NCI-H2227 (cell line): Measurements from ENCODE around the gene CTSA.
A peak's percentile ranks its signal among the peaks of the same experiment; 100 is the strongest.

Experiments used
- DNase-seq: peaks from one replicate; lab custom pipeline; 2025; ENCODE audit not compliant: unreplicated experiment; lab: John Stamatoyannopoulos, UW

The CTSA gene

GRCh38 chr20:45890985-45891983 is at the start of gene CTSA, which contains the start of gene NEURL2:
TSS of gene CTSA (plus strand) at chr20:45891335. CDS start at chr20:45891569, 234 bp downstream.
TSS of gene NEURL2 (minus strand) at chr20:45891208. CDS start at chr20:45890991, 217 bp downstream.
- peak; percentile 91 for DNase-seq

DNA sequence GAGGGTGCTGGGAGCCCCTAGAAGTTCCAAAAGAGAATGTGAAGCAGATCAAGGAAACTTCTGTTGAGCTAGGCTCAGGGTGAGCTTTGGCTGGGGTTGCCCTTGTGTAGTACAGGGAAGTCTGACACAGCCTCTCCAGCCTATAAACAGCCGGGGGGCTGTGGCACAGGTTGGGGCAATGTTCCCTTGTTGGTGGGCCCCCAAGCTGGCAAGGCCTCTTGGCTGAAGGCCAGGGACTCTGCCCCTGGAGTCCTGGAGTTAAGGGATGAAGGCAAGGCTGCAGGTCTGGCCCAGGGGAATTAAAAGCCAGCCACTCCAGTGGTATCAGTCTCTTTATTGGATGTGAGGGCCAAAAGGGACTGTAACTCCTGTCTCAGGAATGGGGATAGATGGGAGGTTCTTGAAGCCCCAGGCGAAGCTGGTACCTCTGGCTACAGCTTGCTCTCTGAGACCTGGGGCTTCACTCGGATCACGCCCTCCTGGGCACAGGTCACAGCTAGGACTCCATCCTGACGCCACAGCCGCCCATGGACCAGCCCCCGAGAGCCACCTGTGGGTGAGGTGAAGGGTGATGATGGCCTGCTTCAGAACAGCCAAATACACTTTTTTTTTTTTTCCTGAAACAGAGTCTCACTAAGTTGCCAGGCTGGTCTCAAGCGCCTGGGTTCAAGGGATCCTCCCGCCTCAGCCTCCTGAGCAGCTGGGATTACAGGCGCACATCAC is 49.6 kb upstream of the CTSA start:
- DNase-seq = no peak

GRCh38 chr20:45842169-45842812 is 48.8 kb upstream of the CTSA start:
- DNase-seq = no peak

DNA sequence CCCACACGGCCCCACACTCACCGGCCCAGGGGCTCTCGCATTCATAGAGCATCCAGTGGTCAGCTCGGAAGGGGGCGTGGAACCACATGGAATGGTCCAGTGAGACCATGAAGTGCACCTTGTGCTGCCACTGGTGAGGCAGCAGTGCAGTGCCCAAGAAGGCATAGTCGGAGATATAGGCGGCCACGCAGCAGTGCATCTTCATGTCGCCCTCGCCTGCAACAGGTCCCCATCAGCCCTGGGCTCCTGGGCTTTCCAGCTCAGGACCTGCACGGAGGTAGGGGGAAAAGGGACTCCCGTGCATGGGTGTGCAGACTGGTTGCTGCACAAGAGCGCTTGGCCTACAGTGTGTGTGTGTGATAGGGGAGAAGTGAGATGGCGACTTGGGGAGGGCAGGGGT is 47.6 kb upstream of the CTSA start:
- no peak for DNase-seq

GRCh38 chr20:45845452-45845851 is 45.7 kb upstream of the CTSA start:
- DNase-seq = no peak

DNA sequence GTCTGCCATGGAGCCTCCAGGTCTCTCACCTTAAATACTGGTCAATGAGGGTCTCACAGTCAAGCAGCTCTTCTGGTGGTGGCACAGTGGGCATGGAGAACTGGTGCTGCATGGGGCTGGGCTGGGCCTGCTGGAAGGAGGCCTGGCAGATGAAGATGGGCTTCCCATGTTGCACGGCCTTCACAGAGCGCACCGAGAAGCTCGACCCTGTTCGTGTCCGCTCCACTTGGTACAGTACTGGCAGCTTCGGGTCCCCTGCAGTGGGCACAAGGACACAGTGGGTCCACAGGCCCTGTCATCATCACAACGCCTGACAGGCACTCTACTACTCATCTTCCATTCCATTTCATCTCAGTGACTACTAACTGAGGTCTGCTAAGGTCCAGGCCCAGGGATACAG is 42.7 kb upstream of the CTSA start:
- no peak for DNase-seq

DNA sequence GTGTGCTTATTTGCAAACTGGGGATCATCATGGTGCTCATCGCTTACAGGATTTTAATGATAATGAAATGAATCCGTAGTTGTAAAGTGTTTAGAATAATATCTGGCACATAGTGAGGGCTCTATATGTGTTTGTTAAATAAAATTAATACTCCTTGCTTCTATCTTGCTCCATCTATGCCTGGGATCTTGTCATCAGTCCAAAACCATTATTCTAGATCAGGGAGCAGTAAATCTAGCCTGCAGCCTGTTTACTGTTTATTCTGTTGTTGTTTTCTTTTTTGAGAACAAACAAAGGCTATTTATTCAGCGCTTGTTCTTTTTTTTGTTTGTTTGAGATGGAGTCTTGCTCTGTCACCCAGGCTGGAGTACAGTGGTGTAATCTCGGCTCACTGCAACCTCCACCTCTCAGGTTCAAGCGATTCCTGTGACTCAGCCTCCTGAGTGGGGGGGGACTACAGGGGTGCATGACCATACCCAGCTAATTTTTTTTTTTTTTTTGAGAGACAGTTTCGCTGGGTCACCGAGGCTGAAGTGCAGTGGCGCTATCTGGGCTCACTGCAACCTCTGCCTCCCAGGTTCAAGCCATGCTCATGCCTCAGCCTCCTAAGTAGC is 42.1 kb upstream of the CTSA start:
- DNase-seq = no peak

- DNase-seq = no peak
These were observed 40.9 kb upstream of the CTSA start for GRCh38 chr20:45850238-45850637.

GRCh38 chr20:45850926-45851325 is 40.2 kb upstream of the CTSA start:
- no peak for DNase-seq

GRCh38 chr20:45851501-45851900 is 39.6 kb upstream of the CTSA start:
- DNase-seq = no peak

DNA sequence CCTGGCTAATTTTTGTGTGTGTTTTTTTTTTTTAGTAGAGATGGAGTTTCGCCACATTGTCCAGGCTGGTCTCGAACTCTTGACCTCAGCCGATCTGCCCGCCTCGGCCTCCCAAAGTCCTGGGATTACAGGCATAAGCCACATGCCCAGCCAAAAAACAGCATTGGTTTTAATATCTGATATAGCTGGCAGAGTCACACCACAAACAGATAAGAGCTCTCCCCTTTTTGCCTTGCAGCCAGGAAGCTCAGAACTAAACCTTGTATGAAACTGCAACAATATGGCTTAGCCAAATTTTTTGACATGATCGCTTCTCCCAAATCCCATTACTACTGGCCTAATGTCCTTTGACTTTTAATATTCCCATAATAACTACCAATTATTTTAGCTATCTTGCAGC is 38.8 kb upstream of the CTSA start:
- no peak for DNase-seq

GRCh38 chr20:45853484-45853883 is 37.7 kb upstream of the CTSA start:
- no peak for DNase-seq

- peak; percentile 100 for DNase-seq
These were observed 33.8 kb upstream of the CTSA start, which contains the start of the genes ACOT8 and ZSWIM3 for GRCh38 chr20:45857114-45857881. TSS of gene ACOT8 (minus strand) at chr20:45857392. CDS start at chr20:45857315, 77 bp downstream. TSS of gene ZSWIM3 (plus strand) at chr20:45857614. CDS start at chr20:45857826, 212 bp downstream.

DNA sequence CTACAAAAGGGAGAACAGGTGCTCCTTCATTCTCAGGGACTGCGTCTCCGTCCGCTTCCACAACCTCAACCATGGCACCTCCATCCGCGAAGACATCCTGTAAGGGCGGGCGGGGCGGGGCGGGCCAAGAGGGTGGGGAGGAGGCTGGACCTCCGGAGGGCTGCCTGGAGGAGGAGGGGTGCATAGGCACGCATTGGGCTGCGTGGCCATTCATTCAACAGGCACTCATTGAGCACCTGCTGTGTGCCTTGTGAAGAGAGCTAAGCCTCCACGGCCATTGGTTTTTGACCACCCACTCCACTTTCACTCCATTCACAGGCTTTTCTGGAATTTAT is 33.3 kb upstream of the CTSA start:
- peak; percentile 58 for DNase-seq

DNA sequence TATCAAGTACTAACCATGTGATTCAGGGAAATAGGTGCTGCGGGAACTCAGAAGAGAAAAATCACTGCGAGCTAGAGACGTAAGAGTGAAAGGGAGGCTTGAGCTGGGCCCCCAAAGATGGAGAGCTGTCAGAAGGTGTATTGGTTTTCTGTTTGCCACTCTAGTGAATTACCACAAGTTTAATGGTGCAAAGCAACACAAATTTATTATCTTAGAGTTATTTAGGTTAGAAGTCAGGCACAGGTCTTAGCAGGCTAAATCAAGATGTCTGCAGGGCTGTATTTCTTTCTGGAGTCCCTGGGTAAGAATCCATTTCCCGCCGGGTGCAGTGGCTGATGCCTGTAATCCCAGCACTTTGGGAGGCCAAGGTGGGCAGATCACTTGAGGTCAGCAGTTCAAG is 31.2 kb upstream of the CTSA start:
- DNase-seq = no peak

DNA sequence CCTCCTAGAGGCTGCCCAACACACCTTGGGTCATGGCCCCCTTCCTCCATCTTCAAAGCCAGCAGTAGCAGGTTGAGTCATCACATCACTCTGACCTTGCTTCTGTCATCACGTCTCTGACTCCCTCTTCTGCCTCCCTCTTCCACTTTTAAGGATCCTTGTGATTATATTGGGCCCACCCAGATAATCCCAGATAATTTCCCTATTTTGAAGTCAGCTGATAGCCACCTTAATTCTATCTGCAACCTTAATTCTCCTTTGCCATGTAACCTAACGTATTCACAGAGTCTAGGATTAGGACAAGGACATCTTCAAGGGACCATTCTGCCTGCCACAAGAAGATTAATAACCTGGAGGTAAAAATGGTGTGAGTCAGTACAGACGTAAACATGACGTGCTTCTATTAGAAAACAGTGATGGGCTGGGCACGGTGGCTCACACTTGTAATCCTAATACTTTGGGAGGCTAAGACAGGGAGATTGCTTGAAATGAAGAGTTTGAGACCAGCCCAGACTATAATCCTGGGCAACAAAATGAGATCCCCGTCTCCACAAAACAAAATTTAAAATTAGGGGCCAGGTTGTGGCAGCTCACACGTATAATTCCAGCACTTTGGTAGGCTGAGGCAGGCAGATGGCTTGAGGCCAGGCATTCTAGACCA is 30.4 kb upstream of the CTSA start:
- no peak for DNase-seq

DNA sequence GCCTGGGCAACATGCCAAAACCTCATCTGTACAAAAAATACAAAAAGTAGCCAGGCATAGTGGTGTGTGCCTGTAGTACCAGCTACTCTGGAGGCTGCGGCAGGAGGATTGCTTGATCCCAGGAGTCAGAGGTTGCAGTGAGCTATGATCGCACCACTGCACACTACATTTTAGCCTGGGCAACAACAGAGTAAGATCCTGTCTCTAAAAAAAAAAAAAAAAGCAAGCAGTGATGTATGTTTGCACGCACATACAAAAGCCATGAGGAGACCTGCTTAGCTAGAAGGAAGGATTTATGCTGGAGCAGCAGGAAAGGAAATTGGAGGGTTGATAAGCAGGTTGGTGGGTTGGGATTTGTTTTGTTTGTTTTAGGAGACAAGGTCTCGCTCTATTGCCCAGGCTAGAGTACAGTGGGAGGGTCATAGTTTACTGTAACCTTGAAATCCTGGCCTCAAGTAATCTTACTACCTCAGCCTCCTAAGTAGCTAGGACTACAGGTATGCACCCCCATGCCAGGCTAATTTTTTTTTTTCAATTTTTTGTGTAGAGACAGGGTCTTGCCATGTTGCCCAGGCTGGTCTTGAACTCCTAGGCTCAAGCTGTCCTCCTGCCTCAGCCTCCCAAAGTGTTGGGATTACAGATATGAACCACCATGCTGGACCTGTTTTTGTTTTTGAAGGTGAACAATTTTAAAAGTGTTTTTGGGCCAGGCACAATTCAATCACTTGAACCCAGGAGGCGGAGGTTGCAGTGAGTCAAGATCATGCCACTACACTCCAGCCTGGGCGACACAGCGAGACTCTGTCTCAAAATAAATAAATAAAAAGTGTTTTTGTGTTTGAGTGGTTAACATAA is 29.7 kb upstream of the CTSA start:
- DNase-seq = peak; percentile 13

DNA sequence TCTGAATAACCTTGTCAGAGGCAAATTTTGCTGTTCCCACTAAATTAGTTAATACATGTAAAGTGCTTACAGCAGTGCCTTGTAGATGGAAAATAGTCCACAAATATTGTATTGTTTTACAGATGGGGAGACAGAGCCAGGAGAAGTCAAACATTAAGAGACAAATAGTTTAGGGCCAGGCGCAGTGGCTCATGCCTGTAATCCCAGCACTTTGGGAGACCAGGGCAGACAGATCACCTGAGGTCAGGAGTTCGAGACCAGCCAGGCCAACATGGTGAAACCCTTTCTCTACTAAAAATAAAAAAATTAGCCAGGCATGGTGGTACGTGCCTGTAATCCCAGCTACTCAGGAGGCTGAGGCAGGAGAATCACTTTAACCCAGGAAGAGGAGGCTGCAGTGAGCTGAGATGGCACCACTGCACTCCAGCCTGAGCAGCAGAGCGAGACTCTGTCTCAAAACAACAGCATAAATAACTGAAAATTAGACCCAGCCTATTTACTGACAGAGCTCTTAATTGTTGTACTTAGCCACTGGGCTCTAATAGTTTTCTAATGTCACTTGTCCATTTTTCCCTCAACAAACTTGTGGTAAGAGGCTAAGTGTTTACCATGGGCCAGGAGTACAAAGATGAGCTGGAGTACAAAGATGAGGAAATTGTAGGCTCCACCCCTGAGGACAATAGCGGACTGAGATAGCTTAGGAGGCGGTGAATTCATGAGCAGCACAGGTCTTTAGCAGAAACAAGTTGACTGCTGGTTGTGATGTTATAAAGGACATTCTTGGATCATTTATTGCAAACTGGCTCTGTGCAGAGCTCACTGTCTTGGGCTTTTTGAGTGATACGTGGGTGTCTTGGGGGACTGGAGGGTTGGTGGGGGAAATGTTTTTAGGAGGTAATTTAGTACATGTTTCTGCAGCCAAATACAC is 27.3 kb upstream of the CTSA start:
- DNase-seq = peak; percentile 31
